SH-SY5Y (cell line): ENCODE measurements around the gene SCAPER.

Experiments
- GATA2 ChIP-seq: IDR thresholded peaks from 2 replicates; pipeline ENCODE4 v1.6.1; 2011; ENCODE audit warnings: mild to moderate bottlenecking, low read depth, low read length
- GATA3 ChIP-seq: IDR thresholded peaks from 2 replicates; pipeline ENCODE4 v1.6.1; 2011; ENCODE audit warnings: low read depth, mild to moderate bottlenecking, low read length, moderate library complexity

The SCAPER gene

DNA sequence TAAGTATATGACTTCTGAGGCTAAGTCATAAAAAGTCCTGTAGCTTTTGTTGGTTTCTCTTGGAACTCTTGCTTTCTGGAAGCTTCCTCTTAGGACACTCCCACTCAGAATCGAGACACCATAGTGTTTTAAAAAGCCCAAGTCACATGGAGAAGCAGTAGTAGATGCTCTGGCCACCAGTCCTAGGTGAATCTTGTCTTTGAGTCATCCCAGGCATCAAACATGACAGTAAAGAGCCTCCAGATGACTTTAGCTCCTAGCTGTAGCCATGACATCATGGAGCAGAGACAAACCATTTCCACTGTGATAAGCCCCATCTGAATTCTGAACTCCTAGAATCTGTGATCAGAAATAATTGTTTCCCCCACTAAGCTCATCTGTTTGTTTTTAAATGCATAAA, 526.4 kb downstream of the SCAPER start:
- no peak for TF ChIP-seq GATA2
- TF ChIP-seq GATA3, result no peak

DNA sequence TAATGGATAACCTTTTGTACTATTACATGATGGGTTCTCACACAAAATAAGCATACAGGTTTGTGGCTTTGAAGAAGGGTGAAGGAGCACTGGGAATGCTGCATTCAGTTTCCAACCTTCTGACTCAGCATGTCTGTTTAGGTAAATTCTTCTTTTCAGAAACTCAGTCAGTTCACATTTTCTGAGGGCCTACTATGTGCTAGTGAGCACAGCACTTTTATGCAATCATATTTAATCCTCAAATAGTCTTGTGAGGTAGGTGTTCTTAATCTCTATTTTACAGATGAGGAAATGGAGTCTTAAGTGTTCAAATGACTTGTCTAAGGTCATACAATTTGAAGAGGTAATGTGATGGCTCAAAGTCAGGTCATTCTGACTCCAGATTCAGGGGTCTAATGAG, 527.4 kb downstream of the SCAPER start:
- no peak for TF ChIP-seq GATA3

DNA sequence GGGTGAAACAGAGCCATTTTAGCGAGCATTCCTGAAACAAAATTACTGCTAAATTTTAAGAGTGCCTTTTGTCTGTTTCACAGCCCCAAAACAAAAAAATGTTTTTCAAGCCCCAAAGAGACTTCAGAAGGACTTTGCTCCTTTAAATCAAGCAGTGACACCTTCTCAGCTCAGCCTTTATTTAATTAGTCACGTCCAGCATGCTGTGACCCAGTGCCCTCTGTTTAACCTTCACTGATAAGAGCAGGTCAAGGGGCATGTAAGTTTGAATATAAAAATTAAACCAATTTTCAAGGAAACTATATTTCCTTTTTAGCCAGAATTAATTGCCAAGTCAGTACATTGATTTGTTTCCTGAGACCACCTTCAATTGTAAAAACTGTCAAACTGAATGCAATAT, 527.9 kb downstream of the SCAPER start:
- TF ChIP-seq GATA3 (no peak), GATA2 (no peak)

DNA sequence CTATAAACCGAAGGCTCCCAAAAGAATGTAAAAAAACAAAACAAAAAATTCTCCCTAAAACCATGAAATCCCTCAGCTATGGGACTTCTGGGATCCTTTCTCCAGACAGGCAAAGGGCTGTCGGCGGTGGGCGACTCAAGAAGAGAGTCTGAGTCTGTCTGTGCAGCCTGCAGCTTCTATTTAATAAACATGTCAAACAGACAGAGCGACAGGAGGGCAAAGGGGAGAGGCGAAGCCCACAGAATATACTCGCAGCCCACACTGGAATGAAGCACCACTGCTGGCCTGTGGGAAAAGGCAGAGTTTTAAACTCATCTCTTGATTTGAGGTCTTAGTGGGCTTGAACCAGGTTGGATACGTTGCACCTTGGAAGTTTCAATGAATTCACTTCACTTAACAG, 528.3 kb downstream of the SCAPER start:
- TF ChIP-seq GATA2 (no peak), GATA3 (no peak)

DNA sequence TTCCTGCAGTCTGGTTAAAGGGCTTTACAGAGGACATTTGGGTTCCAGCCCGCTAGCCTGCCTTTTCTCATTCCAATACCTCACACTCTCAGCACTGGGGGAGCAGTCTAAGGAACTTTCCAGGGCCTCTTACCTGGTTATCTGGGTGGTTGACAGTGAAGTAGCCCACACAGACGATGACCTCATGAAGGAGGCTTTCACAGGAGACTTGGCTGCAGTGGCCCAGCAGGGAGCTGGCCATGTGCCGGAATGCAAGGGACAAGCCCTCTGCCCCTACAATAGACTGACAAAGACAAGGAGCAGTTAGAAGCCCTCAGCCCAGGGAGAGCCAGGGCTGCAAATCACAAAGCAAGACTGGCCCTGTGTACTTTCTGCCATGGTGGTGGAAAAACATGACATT, 529.1 kb downstream of the SCAPER start:
- TF ChIP-seq GATA3, result no peak
- no peak for TF ChIP-seq GATA2

DNA sequence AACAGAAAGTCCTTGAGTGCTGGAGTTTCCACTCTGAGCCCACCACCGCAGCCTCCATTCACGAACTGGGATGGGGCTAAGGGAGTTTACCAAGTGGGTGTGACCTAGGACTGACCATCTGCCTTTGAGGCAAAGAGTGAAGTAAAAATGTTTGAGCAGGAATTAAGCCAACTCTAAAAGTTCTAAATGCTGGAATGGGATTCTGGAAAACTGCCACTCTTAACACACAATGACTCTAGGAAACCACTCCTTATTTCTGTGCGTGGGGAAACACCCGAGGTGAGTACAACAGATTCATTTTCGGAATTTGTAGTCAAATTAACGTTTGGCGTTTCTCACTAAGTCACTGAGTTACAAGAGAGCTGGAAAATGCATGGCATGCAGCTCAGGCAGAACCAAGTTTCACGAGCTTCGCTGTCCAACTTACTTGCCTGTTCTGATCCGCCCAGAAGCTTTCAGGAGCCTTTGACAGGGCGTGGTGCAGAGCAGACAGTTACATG, 537.0 kb downstream of the SCAPER start:
- TF ChIP-seq GATA3 (no peak), GATA2 (no peak)

DNA sequence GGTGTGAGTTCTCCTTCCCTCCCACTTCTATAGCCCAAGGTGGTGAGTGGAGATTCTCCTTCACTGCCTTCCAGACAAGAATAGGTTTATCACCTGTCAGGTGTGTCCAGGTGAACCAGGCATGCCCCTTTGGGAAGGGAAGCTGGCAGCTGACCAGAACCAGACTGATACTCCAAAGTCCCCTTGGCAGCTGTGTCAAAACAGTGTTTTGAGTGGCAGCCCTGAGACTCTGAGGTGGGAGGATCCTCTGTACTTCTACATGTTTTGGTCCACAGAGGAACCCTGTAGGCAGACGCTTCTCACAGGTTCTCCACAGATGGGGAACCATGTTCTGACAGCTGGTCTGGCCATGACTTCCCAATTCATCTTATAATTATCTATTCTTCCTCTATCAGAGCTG, 538.4 kb downstream of the SCAPER start:
- TF ChIP-seq GATA2 (no peak), GATA3 (no peak)

DNA sequence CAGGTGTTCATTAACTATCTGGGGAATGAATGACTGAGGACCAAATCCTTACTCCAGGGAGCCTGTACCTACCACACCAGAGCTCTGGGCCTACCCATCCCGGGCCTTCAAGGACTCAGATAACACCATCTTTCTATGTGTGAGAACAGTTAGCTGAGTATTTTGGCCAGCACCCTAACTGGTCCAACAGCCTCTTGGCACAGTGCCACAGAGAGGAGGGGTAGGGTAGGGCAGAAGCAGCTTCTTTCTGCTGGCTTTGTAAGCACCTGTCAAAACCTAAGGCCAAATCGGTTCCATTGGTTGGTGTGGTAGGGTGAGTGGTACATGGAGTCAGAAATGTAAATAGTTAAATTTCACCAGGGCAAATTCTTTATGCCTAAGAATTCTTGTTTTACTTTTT, 541.9 kb downstream of the SCAPER start:
- TF ChIP-seq GATA2, result no peak

DNA sequence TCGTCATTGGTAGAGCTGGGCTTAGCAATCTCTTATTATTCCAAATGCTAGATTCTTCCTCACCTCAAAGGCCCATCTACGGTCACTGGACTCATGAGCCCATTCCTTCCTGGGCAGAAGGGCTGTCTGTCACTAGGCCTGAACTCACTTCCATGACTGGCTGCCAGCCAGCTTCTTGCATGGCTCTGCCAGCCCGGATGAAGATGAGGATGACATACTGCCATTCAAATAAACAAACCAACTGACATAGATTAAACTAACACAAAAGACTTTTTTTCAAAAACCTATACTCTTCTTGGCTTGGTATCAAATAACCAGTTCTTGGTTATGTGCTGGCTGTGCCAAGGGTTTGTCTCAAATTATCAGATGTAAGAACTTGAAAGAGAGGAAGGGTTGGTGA, 544.7 kb downstream of the SCAPER start:
- TF ChIP-seq GATA2, result no peak
- no peak for TF ChIP-seq GATA3

DNA sequence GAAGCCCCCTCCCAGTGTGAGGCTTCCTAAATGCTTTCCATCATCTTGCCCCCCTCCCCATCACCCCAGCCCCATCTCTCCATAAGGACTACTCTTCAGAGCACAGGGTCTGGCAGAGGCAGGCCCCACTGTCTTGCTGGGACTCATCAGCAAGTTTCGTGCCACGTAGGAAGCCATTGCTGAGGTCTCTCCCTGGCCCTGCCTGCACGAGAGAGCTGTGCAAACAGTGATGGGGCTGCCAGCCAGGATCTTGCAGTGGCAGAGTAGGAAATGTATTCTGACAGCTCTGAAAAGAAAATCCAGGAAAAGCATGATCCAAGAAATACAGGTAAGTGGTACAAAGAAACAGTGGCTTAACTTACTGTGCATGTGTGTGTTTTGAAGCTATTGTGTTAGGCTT, 546.0 kb downstream of the SCAPER start:
- TF ChIP-seq GATA3 (no peak), GATA2 (no peak)

DNA sequence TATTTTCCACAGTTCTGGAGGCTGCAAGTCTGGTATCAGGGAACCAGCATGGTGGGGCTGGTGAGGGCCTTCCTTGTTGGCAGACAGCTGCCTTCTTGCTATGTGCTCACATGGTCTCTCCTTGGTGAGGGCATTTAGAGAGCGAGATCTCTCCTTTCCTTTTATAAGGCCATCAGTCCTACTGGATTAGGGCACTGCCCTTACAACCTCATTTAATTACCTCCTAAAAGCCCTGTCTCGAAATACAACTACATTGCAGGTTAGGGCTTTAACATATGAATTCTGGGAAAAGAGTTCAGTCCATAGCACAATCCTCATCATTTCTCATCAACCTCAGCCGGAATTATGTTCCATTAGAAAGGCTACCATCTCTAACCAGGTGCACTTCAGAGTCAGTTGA, 546.7 kb downstream of the SCAPER start:
- TF ChIP-seq GATA3 (no peak), GATA2 (no peak)

DNA sequence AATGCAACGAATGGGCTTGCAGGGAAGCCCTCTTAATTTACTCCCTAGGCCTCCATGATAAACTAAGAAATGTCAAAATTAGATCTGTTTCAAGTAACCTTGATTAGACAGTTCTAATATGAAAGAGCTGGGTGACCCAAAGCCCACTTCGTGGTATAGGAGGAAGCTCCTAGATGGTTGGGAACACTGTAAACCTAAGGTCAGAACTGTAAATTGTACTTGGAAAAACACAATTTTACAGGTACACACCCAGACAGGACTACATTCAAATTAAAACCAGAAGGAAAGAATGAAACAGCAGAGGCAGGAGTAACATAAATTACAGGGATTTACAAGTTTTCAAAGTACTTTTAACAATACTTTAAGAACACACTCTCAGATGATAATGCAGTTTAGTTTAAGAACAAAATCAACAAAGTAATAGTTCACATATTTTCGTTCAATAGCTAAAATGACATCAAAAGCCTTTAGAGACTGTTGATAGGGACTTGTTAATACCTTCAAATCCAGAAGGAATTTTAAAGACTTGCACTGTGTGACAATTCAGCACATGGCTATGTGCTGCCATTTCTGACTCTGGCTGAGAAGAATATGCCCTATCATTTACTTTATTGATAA, 550.2 kb downstream of the SCAPER start:
- TF ChIP-seq GATA2, result no peak
- TF ChIP-seq GATA3, result no peak

DNA sequence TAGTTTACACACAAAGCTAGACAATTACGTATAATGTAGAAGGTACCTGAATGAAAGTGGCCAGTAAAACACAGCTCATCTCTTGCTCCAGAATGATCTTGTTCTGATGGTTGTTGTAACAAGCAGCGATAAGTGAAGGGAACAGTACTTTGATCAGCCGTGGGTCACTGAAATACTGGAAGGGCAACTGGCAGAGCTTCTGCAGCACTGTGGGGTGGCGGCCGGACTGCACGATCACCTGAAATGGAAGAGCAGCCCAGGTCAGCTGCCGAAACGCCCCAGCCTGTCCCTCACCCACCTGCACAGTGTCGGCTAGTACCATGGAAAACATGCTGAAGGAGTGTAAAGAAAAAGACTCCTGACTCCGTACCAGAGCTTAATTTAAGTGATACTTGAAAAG, 551.2 kb downstream of the SCAPER start:
- TF ChIP-seq GATA2, result no peak
- no peak for TF ChIP-seq GATA3

DNA sequence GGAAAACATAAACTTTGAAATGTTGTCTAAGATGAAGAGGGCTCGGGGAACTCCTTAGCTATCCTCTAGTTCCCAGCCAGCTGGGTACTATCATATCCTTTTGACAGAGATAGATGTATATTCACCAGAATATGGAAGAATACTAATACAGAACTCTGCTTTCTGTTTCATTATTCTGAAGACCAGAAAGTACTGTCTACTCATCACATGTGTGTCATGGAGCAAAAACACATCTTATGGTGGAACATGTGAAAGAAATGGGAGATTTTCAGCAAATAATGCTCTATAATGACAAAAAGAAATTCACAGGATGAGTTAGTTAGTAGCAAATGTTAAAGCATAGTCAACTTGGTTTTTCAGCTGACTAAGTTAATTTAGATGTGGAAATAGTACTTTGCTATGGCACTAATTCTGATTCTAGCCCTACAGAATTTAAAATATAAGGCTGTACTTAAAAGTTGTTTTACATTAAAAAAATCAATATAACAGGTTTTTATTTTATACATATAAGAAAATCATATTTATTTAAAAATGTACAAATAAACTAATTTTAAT, 552.0 kb downstream of the SCAPER start:
- TF ChIP-seq GATA2, result no peak
- TF ChIP-seq GATA3, result no peak

DNA sequence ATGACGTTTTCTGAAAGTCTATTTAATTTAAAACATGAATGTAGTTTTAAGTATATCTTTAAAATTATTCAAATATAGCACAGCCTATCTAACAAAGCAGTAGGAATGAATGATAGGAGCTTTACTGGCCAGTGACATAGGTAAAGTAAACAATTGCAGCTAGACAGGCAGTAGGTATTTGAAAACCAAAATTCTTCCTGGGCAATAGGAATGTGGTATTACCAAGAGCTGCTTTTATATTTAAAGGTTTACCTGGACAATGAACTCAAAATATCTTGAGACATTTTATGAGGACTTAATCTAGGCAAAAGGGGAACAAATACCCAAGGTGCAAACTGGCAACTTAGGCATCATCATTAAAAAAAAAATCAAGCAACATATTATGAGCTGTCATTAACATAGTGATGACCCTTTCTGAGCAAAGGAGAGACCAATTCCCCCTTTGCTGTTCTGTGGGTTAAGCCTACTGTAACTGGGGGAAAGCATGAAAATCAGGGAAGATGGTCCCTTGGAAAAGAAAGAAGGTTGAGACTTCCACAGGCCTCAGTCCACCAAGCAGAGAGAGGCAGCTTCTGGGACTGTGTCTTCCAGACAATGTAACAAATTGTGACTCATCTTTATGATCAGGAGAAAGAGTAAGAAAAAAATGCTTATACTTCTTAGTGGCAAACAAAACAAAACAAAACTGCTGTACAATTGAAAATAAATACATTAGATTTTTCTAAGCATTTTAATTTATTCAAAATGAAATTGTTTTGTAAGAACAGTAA, 555.7 kb downstream of the SCAPER start:
- TF ChIP-seq GATA3 (no peak), GATA2 (no peak)
